GM23338 (cell line): ENCODE data around the gene PANK3. TPM values are rescaled to one million over a fixed set of nuclear protein-coding genes. Genes with fewer than 3 reads are reported as not detected.

Experiments used
- ATAC-seq: fragments of 200-7000 bp; cut with Tn5 transposase; 3 replicates; pipeline ENCODE4 v1.9.1; 2020
- DNase-seq: peaks from one replicate; pipeline ENCODE4 v3.0.0-alpha.2; 2015; ENCODE audit warnings: low spot score
- H2AFZ ChIP-seq: fragments of 200-600 bp; sonication (generic); 2 replicates; pipeline ENCODE4 v1.8.0; 2016; ENCODE audit warnings: antibody characterized with exemption, mild to moderate bottlenecking, moderate library complexity
- H3F3A ChIP-seq: fragments of 200-600 bp; sonication (generic); replicated peaks from 2 replicates; pipeline ENCODE4 v1.8.0; 2017; ENCODE audit warnings: antibody characterized with exemption, mixed run types, low read depth
- H3K27ac ChIP-seq: fragments of 200-600 bp; sonication (generic); 2 replicates; pipeline ENCODE4 v1.6.1; 2016; ENCODE audit warnings: low read depth
- H3K27me3 ChIP-seq: fragments of 200-600 bp; sonication (generic); 2 replicates; pipeline ENCODE4 v1.8.0; 2016; ENCODE audit warnings: mild to moderate bottlenecking, mixed run types, moderate library complexity; ENCODE audit not compliant: insufficient read depth
- H3K36me3 ChIP-seq: fragments of 200-600 bp; sonication (generic); 2 replicates; pipeline ENCODE4 v1.8.0; 2016; ENCODE audit warnings: mild to moderate bottlenecking; ENCODE audit not compliant: insufficient read depth
- H3K4me1 ChIP-seq: fragments of 200-600 bp; sonication (generic); 2 replicates; pipeline ENCODE4 v1.8.0; 2016; ENCODE audit warnings: mild to moderate bottlenecking, moderate library complexity; ENCODE audit not compliant: insufficient read depth
- H3K4me2 ChIP-seq: fragments of 200-600 bp; sonication (generic); 2 replicates; pipeline ENCODE4 v1.7.1; 2017; ENCODE audit warnings: mixed run types
- H3K4me3 ChIP-seq: fragments of 200-600 bp; sonication (generic); 2 replicates; pipeline ENCODE4 v1.6.1; 2016; ENCODE audit warnings: mixed run types
- H3K79me2 ChIP-seq: fragments of 200-600 bp; sonication (generic); replicated peaks from 2 replicates; pipeline ENCODE4 v1.8.0; 2017; ENCODE audit warnings: mild to moderate bottlenecking; ENCODE audit not compliant: insufficient read depth
- H3K9me2 ChIP-seq: fragments of 200-600 bp; sonication (generic); 2 replicates; pipeline ENCODE4 v1.8.0; 2017; ENCODE audit not compliant: insufficient read depth
- H4K20me1 ChIP-seq: fragments of 200-600 bp; sonication (generic); replicated peaks from 2 replicates; pipeline ENCODE4 v1.8.0; 2017; ENCODE audit warnings: mild to moderate bottlenecking; ENCODE audit not compliant: insufficient read depth
- H3K27ac Mint-ChIP-seq: 2 replicates; pipeline ENCODE4 v1.8.0; 2020; ENCODE audit warnings: inconsistent platforms, mild to moderate bottlenecking, moderate library complexity, mixed read lengths
- H3K27me3 Mint-ChIP-seq: 3 replicates; pipeline ENCODE4 v1.8.0; 2022; ENCODE audit warnings: low read depth, mild to moderate bottlenecking, moderate library complexity, mixed read lengths, inconsistent platforms; ENCODE audit not compliant: insufficient read depth, poor library complexity
- H3K36me3 Mint-ChIP-seq: 3 replicates; pipeline ENCODE4 v1.8.0; 2021; ENCODE audit warnings: low read depth, mild to moderate bottlenecking, inconsistent platforms, moderate library complexity, mixed read lengths
- H3K4me1 Mint-ChIP-seq: 3 replicates; pipeline ENCODE4 v1.8.0; 2020; ENCODE audit warnings: mild to moderate bottlenecking, inconsistent platforms, mixed read lengths
- H3K4me3 Mint-ChIP-seq: 3 replicates; pipeline ENCODE4 v1.8.0; 2021; ENCODE audit warnings: moderate library complexity, mild to moderate bottlenecking, inconsistent platforms, mixed read lengths
- H3K9me3 Mint-ChIP-seq: 3 replicates; pipeline ENCODE4 v1.8.0; 2020; ENCODE audit warnings: moderate library complexity, mild to moderate bottlenecking, inconsistent platforms, mixed read lengths
- CREB1 ChIP-seq: fragments of 250-450 bp; sonication (Bioruptor Pico); IDR thresholded peaks from 2 replicates; pipeline ENCODE4 v1.5.0; 2020; ENCODE audit warnings: low read depth, mild to moderate bottlenecking, moderate library complexity
- ETS1 ChIP-seq: IDR thresholded peaks from 2 replicates; pipeline ENCODE4 v1.6.1; 2016; ENCODE audit warnings: antibody characterized with exemption
- EZH2 ChIP-seq: fragments of 200-600 bp; sonication (generic); IDR thresholded peaks from one replicate; pipeline ENCODE4 v1.8.0; 2017; ENCODE audit warnings: antibody characterized with exemption, mild to moderate bottlenecking, low read depth; ENCODE audit not compliant: unreplicated experiment
- EZH2phosphoT487 ChIP-seq: fragments of 200-600 bp; sonication (generic); IDR thresholded peaks from one replicate; pipeline ENCODE4 v1.8.1; 2018; ENCODE audit warnings: antibody characterized with exemption; ENCODE audit not compliant: unreplicated experiment
- JUNB ChIP-seq: IDR thresholded peaks from one replicate; pipeline ENCODE4 v1.6.1; 2016; ENCODE audit warnings: antibody characterized with exemption; ENCODE audit not compliant: unreplicated experiment
- NANOG ChIP-seq: IDR thresholded peaks from 2 replicates; pipeline ENCODE4 v1.6.1; 2016; ENCODE audit warnings: antibody characterized with exemption, borderline replicate concordance
- POLR2AphosphoS5 ChIP-seq: IDR thresholded peaks from 2 replicates; pipeline ENCODE4 v1.6.1; 2016; ENCODE audit warnings: antibody characterized with exemption, low read depth
- STAT1 ChIP-seq: IDR thresholded peaks from one replicate; pipeline ENCODE4 v1.6.1; 2016; ENCODE audit warnings: antibody characterized with exemption; ENCODE audit not compliant: unreplicated experiment
- ZNF114 ChIP-seq: fragments of 250-450 bp; sonication (Bioruptor Pico); IDR thresholded peaks from 2 replicates; pipeline ENCODE4 v1.5.0; 2020; ENCODE audit warnings: mild to moderate bottlenecking, moderate library complexity
- polyA plus RNA-seq: library from polyadenylated mRNA; unstranded; fragments of >200 nt; fragmentation: Nextera tagmentation; extraction: Ambion mirVana; gene quantifications from 2 replicates; pipeline ENCODE4 v1.2.1, GENCODE V29; 2016
- total RNA-seq: library from RNA; depleted of rRNA; stranded (reverse); fragments of >200 nt; shearing (Covaris generic); gene quantifications from 2 replicates; pipeline ENCODE4 v1.2.3, GENCODE V29; 2014
- TF ChIP-seq, protein P1 (sequence below), 2 experiments: fragments of 200-600 bp in 1 of 2; sonication (generic) in 1 of 2; conservative IDR thresholded peaks; 2 replicates each; pipeline versions ENCODE4 v1.5.1 to v1.6.1; 2016 to 2017; ENCODE audit warnings: antibody characterized with exemption in 2 of 2, low read depth in 2 of 2, mild to moderate bottlenecking in 2 of 2, moderate library complexity in 1 of 2
- TF ChIP-seq, protein P2 (sequence below): fragments of 250-450 bp; sonication (Bioruptor Pico); IDR thresholded peaks from 2 replicates; pipeline ENCODE4 v1.5.0; 2020; ENCODE audit warnings: mild to moderate bottlenecking, moderate library complexity
- TF ChIP-seq, protein P3 (sequence below): IDR thresholded peaks from one replicate; pipeline ENCODE4 v1.6.1; 2018; ENCODE audit warnings: antibody characterized with exemption; ENCODE audit not compliant: unreplicated experiment

The PANK3 gene
- total and polyA plus RNA-seq, 2 experiments from 2014 or later: 17.0 to 91.6 TPM

GRCh38 chr5:168553377-168554130 is 25.6 kb downstream of the PANK3 start:
- Histone ChIP-seq H3K27ac (no peak overlapping the region), H3K9me2 (no peaks in the 10 kb centered on the region), H2AFZ (no peak overlapping the region), H3K4me3 (no peak overlapping the region), H3K36me3 (peaks cover 15% of the 10 kb centered on the region), H3K27me3 (no peaks in the 10 kb centered on the region), H3K4me1 (no peaks in the 10 kb centered on the region), H4K20me1 (peaks cover 16% of the 10 kb centered on the region), H3K4me2 (no peak overlapping the region), H3F3A (no peaks in the 10 kb centered on the region), H3K79me2 (peaks cover 25% of the 10 kb centered on the region; the same call in 1 of the 2 replicates)
- ATAC-seq (no peak), DNase-seq (no peak)
- Mint-ChIP-seq H3K27ac (no peak overlapping the region), H3K4me3 (no peak overlapping the region), H3K27me3 (no peaks in the 10 kb centered on the region), H3K9me3 (no peaks in the 10 kb centered on the region), H3K4me1 (no peaks in the 10 kb centered on the region; the same call in 2 of the 3 replicates), H3K36me3 (peaks cover 54% of the 10 kb centered on the region; the same call in 2 of the 3 replicates)
- TF ChIP-seq JUNB: no peak
- no peak for TF ChIP-seq ZNF114 (CRISPR knock-in tag)
- no peak for TF ChIP-seq STAT1
- TF ChIP-seq EZH2phosphoT487: no peak
- TF ChIP-seq NANOG: no peak
- TF ChIP-seq, protein P1, sequence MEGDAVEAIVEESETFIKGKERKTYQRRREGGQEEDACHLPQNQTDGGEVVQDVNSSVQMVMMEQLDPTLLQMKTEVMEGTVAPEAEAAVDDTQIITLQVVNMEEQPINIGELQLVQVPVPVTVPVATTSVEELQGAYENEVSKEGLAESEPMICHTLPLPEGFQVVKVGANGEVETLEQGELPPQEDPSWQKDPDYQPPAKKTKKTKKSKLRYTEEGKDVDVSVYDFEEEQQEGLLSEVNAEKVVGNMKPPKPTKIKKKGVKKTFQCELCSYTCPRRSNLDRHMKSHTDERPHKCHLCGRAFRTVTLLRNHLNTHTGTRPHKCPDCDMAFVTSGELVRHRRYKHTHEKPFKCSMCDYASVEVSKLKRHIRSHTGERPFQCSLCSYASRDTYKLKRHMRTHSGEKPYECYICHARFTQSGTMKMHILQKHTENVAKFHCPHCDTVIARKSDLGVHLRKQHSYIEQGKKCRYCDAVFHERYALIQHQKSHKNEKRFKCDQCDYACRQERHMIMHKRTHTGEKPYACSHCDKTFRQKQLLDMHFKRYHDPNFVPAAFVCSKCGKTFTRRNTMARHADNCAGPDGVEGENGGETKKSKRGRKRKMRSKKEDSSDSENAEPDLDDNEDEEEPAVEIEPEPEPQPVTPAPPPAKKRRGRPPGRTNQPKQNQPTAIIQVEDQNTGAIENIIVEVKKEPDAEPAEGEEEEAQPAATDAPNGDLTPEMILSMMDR (conservative IDR thresholded peaks at IDR 0.05; ENCODE audit: low read depth in 2 of 2): no peak
- TF ChIP-seq, protein P2, sequence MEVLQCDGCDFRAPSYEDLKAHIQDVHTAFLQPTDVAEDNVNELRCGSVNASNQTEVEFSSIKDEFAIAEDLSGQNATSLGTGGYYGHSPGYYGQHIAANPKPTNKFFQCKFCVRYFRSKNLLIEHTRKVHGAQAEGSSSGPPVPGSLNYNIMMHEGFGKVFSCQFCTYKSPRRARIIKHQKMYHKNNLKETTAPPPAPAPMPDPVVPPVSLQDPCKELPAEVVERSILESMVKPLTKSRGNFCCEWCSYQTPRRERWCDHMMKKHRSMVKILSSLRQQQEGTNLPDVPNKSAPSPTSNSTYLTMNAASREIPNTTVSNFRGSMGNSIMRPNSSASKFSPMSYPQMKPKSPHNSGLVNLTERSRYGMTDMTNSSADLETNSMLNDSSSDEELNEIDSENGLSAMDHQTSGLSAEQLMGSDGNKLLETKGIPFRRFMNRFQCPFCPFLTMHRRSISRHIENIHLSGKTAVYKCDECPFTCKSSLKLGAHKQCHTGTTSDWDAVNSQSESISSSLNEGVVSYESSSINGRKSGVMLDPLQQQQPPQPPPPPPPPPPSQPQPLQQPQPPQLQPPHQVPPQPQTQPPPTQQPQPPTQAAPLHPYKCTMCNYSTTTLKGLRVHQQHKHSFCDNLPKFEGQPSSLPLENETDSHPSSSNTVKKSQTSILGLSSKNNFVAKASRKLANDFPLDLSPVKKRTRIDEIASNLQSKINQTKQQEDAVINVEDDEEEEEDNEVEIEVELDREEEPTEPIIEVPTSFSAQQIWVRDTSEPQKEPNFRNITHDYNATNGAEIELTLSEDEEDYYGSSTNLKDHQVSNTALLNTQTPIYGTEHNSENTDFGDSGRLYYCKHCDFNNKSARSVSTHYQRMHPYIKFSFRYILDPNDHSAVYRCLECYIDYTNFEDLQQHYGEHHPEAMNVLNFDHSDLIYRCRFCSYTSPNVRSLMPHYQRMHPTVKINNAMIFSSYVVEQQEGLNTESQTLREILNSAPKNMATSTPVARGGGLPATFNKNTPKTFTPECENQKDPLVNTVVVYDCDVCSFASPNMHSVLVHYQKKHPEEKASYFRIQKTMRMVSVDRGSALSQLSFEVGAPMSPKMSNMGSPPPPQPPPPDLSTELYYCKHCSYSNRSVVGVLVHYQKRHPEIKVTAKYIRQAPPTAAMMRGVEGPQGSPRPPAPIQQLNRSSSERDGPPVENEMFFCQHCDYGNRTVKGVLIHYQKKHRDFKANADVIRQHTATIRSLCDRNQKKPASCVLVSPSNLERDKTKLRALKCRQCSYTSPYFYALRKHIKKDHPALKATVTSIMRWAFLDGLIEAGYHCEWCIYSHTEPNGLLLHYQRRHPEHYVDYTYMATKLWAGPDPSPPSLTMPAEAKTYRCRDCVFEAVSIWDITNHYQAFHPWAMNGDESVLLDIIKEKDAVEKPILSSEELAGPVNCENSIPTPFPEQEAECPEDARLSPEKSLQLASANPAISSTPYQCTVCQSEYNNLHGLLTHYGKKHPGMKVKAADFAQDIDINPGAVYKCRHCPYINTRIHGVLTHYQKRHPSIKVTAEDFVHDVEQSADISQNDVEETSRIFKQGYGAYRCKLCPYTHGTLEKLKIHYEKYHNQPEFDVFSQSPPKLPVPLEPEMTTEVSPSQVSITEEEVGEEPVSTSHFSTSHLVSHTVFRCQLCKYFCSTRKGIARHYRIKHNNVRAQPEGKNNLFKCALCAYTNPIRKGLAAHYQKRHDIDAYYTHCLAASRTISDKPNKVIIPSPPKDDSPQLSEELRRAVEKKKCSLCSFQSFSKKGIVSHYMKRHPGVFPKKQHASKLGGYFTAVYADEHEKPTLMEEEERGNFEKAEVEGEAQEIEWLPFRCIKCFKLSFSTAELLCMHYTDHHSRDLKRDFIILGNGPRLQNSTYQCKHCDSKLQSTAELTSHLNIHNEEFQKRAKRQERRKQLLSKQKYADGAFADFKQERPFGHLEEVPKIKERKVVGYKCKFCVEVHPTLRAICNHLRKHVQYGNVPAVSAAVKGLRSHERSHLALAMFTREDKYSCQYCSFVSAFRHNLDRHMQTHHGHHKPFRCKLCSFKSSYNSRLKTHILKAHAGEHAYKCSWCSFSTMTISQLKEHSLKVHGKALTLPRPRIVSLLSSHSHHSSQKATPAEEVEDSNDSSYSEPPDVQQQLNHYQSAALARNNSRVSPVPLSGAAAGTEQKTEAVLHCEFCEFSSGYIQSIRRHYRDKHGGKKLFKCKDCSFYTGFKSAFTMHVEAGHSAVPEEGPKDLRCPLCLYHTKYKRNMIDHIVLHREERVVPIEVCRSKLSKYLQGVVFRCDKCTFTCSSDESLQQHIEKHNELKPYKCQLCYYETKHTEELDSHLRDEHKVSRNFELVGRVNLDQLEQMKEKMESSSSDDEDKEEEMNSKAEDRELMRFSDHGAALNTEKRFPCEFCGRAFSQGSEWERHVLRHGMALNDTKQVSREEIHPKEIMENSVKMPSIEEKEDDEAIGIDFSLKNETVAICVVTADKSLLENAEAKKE (CRISPR knock-in tag): no peak
- TF ChIP-seq EZH2: no peak
- TF ChIP-seq, protein P3, sequence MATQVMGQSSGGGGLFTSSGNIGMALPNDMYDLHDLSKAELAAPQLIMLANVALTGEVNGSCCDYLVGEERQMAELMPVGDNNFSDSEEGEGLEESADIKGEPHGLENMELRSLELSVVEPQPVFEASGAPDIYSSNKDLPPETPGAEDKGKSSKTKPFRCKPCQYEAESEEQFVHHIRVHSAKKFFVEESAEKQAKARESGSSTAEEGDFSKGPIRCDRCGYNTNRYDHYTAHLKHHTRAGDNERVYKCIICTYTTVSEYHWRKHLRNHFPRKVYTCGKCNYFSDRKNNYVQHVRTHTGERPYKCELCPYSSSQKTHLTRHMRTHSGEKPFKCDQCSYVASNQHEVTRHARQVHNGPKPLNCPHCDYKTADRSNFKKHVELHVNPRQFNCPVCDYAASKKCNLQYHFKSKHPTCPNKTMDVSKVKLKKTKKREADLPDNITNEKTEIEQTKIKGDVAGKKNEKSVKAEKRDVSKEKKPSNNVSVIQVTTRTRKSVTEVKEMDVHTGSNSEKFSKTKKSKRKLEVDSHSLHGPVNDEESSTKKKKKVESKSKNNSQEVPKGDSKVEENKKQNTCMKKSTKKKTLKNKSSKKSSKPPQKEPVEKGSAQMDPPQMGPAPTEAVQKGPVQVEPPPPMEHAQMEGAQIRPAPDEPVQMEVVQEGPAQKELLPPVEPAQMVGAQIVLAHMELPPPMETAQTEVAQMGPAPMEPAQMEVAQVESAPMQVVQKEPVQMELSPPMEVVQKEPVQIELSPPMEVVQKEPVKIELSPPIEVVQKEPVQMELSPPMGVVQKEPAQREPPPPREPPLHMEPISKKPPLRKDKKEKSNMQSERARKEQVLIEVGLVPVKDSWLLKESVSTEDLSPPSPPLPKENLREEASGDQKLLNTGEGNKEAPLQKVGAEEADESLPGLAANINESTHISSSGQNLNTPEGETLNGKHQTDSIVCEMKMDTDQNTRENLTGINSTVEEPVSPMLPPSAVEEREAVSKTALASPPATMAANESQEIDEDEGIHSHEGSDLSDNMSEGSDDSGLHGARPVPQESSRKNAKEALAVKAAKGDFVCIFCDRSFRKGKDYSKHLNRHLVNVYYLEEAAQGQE: no peak
- TF ChIP-seq CREB1 (CRISPR knock-in tag): no peak
- TF ChIP-seq POLR2AphosphoS5: no peak
- TF ChIP-seq ETS1: no peak
